GM12892 (cell line): ENCODE results near the gene SPTLC3.

Source experiments
- POLR2A ChIP-seq: IDR thresholded peaks from 2 replicates; pipeline ENCODE4 v1.6.1; 2011; ENCODE audit warnings: low read depth, low read length, control low read depth
- POLR2AphosphoS5 ChIP-seq: IDR thresholded peaks from 2 replicates; pipeline ENCODE4 v1.6.1; 2011; ENCODE audit warnings: low read depth, low read length, control low read depth

DNA sequence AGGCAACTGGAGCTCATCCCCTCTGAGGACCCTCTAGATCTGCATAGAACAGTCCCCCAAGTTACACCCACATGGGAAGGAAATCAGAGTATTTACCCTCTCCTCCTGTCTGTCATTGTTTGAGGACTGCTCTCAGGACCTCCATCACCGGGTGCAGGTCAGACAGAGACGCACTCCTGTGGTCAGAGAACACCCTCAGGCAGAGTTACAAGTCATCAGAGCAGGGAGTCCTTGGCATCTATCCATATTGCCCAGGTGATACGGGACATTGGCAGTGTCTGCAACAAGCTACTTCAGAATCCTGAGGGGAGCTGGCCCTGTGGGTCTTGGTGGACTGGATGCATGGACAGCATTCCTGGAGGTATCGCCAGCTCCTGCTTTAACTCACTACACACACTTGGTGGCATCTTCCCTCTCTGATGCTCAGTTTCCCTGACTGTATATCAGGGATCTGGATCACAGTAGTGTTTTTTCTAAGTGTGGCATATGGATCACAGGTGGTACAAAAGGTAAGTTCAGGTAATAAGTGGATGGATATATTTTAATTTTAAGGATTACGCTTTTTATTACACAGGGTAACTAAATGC, 197.2 kb downstream of the SPTLC3 start:
- TF ChIP-seq POLR2AphosphoS5 (no peak), POLR2A (no peak)
